ENCODE measurements around the gene FGD5.

FGD5 gene

GRCh38 chr3:14870783-14871060, 52.0 kb downstream of the FGD5 start:
- DNase-seq (ENCODE audit: extremely low spot score), result no peak
- POLR2A ChIA-PET, result no interaction called here
- CTCF ChIA-PET, result interaction anchor here (1.0 kb wide), 1 partner anchor 14 kb away, joined by 4 read pairs; no protein-coding TSS in a partner anchor
- no peak for TF ChIP-seq CTCF (IDR thresholded peaks at IDR 0.05; ENCODE audit: control extremely low read depth, extremely low read depth, low read depth, missing control alignments)

- POLR2A ChIA-PET, result no interaction called here
- no peak for DNase-seq (ENCODE audit: extremely low spot score)
- no peak for TF ChIP-seq CTCF (IDR thresholded peaks at IDR 0.05; ENCODE audit: control extremely low read depth, extremely low read depth, low read depth, missing control alignments)
- CTCF ChIA-PET, result no interaction called here
These were observed 52.9 kb downstream of the FGD5 start for GRCh38 chr3:14871456-14872200.

- DNase-seq (ENCODE audit: extremely low spot score), result no peak
- TF ChIP-seq CTCF (IDR thresholded peaks at IDR 0.05; ENCODE audit: control extremely low read depth, extremely low read depth, low read depth, missing control alignments), result no peak
- ChIA-PET CTCF (interaction anchor here (1.1 kb wide), 1 partner anchor 8 kb away, joined by 4 read pairs; no protein-coding TSS in a partner anchor), POLR2A (no interaction called here)
These were observed 53.9 kb downstream of the FGD5 start for GRCh38 chr3:14872706-14873105.

GRCh38 chr3:14874784-14875183, 56.0 kb downstream of the FGD5 start:
- POLR2A ChIA-PET, result no interaction called here
- no peak for DNase-seq (ENCODE audit: extremely low spot score)
- CTCF ChIA-PET, result interaction anchor here (1.2 to 1.9 kb wide), 2 partner anchors 47 to 93 kb away, joined by 4 to 5 read pairs; no protein-coding TSS in a partner anchor
- no peak for TF ChIP-seq CTCF (IDR thresholded peaks at IDR 0.05; ENCODE audit: control extremely low read depth, extremely low read depth, low read depth, missing control alignments)

DNA sequence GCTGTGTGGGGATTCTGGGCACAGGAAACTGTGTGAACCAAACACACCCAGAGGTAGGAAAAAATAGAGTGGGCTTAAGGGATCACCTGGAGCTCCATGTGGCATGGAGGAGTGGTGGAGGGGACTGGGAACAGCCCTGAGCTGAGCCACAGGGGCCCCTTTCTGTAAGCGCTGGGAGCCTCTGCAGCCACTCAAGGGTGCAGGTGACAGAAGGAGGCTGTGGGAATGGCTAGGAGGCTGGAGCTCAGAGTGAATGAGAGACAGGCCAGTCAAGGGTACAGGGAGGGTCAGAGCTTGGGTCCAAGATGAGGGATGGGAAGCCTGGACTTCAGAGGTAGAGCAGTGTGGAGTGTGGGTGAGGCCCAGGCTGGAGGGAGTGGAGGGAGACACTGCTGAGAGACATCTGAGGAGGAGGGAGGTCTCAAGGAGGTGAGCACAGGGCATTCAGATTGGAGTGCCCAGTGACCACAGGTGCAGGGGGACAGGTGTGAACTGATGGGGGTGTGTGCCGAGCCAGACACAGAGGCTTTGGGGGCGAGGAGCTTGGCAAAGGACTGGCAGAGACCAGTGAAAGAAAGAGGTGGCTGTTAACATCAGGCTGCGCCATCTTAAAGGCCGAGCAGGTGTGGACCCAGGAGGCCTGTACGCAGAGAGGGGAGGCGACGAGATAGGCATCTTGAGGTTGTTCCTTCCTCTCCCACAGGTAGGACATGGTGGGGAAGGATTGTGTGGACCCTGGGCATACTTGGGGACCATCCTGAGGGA, 56.8 kb downstream of the FGD5 start:
- ChIA-PET CTCF (interaction anchor here (1.2 to 1.9 kb wide), 2 partner anchors 46 to 94 kb away, joined by 4 to 5 read pairs; no protein-coding TSS in a partner anchor), POLR2A (no interaction called here)
- DNase-seq (ENCODE audit: extremely low spot score), result no peak
- TF ChIP-seq CTCF (IDR thresholded peaks at IDR 0.05; ENCODE audit: control extremely low read depth, extremely low read depth, low read depth, missing control alignments), result no peak

DNA sequence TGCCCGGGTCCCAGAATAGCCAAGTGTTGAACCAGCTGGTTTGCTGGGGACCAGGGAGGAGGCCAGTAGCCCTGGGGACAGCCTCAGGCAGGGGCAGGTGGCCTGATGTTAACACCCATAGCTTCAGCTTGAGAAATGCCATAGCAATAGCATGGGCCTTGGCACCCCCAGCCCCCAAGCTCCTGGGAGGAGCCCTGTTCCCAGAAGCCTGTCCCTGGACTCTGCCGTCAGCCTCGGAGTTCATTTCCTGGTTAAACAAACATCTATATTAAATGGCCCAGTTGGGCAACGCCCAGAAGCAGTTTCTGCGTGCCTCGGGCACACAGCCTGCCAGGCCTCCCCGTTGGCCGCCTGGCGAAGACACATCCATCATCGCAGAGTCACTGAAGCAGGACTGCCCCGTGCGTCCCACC, 58.2 kb downstream of the FGD5 start:
- DNase-seq (ENCODE audit: extremely low spot score), result no peak
- POLR2A ChIA-PET, result no interaction called here
- CTCF ChIA-PET, result no interaction called here
- no peak for TF ChIP-seq CTCF (IDR thresholded peaks at IDR 0.05; ENCODE audit: control extremely low read depth, extremely low read depth, low read depth, missing control alignments)
